ENCODE data around the gene PADI1. TPM values are rescaled to one million over a fixed set of nuclear protein-coding genes. Genes with fewer than 3 reads are reported as not detected.

The PADI1 gene
- total RNA-seq, 1 experiment from 2014 or later = 0.24 TPM

DNA sequence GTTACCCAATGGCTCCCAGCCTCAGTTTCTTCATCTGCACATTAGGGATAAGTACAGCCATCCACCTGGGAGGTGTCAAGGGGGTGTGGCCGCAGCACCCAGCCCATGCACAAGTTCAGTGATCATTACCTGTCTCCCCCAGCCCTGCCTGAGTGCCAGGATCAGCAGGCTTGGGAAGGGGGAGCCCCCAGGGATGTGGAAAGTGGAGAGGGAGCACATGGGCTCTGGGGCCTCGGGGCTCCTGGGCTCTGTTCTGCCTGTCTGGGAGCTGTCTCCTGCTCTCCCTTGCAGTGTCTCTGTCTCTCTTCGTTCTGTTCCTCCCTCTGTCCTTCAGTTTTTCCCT is 10.8 kb upstream of the PADI1 start:
- Mint-ChIP-seq H3K9me3 (peaks cover 0 to under 1% of the 10 kb centered on the region in 2 experiments; a peak in 1 of 5 replicates), H3K27ac (no peak overlapping the region; a peak in 1 of 7 replicates), H3K36me3 (ENCODE audit: insufficient read depth in 1 of 3, low read depth in 3 of 3) (peaks cover 0 to under 1% (median 0%) of the 10 kb centered on the region in 3 experiments; a peak in 3 of 7 replicates), H3K4me3 (no peak overlapping the region), H3K4me1 (peaks cover 8 to 13% of the 10 kb centered on the region in 2 experiments; a peak in 3 of 4 replicates), H3K27me3 (ENCODE audit: low read depth) (peaks cover 4% of the 10 kb centered on the region; the same call in 1 of the 2 replicates)
- no peak overlapping the region for H2BK5ac ChIP-seq (ENCODE audit: insufficient read length, low read length)
- H3K56ac ChIP-seq (ENCODE audit: insufficient read length, low read depth, low read length) = no peak overlapping the region
- no peaks in the 10 kb centered on the region for H3K4me1 ChIP-seq (ENCODE audit: insufficient read depth, low read length)
- H2BK15ac ChIP-seq (ENCODE audit: low read depth, low read length) = no peak overlapping the region
- no peak overlapping the region for H2AK5ac ChIP-seq (ENCODE audit: insufficient read length, low read length)
- no peak overlapping the region for H3T11ph ChIP-seq (ENCODE audit: low read length)
- H2BK20ac ChIP-seq (ENCODE audit: low read depth, low read length, poor library complexity, severe bottlenecking) = no peak overlapping the region
- H4K20me1 ChIP-seq (ENCODE audit: control insufficient read depth, insufficient read depth, insufficient read length) = no peaks in the 10 kb centered on the region
- H3K79me1 ChIP-seq (ENCODE audit: insufficient read depth, low read depth, low read length, poor library complexity, severe bottlenecking) = no peaks in the 10 kb centered on the region
- H3K4me2 ChIP-seq (ENCODE audit: insufficient read depth, insufficient read length, low read length) = no peak overlapping the region
- no peak overlapping the region for H4K91ac ChIP-seq (ENCODE audit: insufficient read length, low read depth, low read length)
- no peaks in the 10 kb centered on the region for H3K9me3 ChIP-seq (ENCODE audit: control insufficient read depth, low read depth, low read length)
- H4K8ac ChIP-seq (replicated peaks; ENCODE audit: insufficient read length, low read depth, low read length) = no peak overlapping the region
- H4K5ac ChIP-seq (ENCODE audit: insufficient read length, low read depth, low read length) = no peak overlapping the region
- H3K27me3 ChIP-seq (ENCODE audit: insufficient read depth, low read length) = no peaks in the 10 kb centered on the region
- no peak overlapping the region for H3K4ac ChIP-seq (ENCODE audit: low read depth, low read length)
- no peaks in the 10 kb centered on the region for H3K23me2 ChIP-seq (ENCODE audit: insufficient read length, low read depth, low read length, poor library complexity, severe bottlenecking)
- no peak for DNase-seq
- no peak overlapping the region for H2BK120ac ChIP-seq (ENCODE audit: low read depth, low read length, poor library complexity, severe bottlenecking)
- no peak overlapping the region for H3K27ac ChIP-seq (ENCODE audit: insufficient read length, low read depth, low read length)
- H3K18ac ChIP-seq (ENCODE audit: insufficient read length, low read depth, low read length) = no peak overlapping the region
- no peaks in the 10 kb centered on the region for H3K79me2 ChIP-seq (ENCODE audit: insufficient read depth, low read length)
- no peak overlapping the region for H2AFZ ChIP-seq (ENCODE audit: low read length)
- H3K9ac ChIP-seq (ENCODE audit: extremely low read depth, insufficient read length, low read length) = no peak overlapping the region
- no CpG with 5 or more reads among the region's 3 CpGs for WGBS (ENCODE audit: extremely low coverage, insufficient read length, low lambda C conversion rate)
- TF ChIP-seq, protein P1, sequence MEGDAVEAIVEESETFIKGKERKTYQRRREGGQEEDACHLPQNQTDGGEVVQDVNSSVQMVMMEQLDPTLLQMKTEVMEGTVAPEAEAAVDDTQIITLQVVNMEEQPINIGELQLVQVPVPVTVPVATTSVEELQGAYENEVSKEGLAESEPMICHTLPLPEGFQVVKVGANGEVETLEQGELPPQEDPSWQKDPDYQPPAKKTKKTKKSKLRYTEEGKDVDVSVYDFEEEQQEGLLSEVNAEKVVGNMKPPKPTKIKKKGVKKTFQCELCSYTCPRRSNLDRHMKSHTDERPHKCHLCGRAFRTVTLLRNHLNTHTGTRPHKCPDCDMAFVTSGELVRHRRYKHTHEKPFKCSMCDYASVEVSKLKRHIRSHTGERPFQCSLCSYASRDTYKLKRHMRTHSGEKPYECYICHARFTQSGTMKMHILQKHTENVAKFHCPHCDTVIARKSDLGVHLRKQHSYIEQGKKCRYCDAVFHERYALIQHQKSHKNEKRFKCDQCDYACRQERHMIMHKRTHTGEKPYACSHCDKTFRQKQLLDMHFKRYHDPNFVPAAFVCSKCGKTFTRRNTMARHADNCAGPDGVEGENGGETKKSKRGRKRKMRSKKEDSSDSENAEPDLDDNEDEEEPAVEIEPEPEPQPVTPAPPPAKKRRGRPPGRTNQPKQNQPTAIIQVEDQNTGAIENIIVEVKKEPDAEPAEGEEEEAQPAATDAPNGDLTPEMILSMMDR (conservative IDR thresholded peaks at IDR 0.05) = no peak
- H2BK12ac ChIP-seq (ENCODE audit: insufficient read length, low read depth, low read length) = no peak overlapping the region
- no peak overlapping the region for H3K23ac ChIP-seq (ENCODE audit: insufficient read length, low read depth, low read length)
- H3K14ac ChIP-seq (ENCODE audit: insufficient read depth, low read length) = no peak overlapping the region

Measured in H9 (cell line).